Neural cell (in vitro differentiated cells): Measurements from ENCODE around the gene PTPRN2. TPM values are rescaled to one million over a fixed set of nuclear protein-coding genes. Genes with fewer than 3 reads are reported as not detected.

Experiments used
- H2AFZ ChIP-seq: fragments of 200-600, 300-800 bp; sonication (generic), shearing (Covaris generic); 2 replicates; pipeline ENCODE4 v1.6.0; 2014; ENCODE audit warnings: low read depth, mild to moderate bottlenecking, antibody characterized with exemption, low read length, moderate library complexity
- H3F3A ChIP-seq: fragments of 200-600 bp; shearing (Covaris generic); 2 replicates; pipeline ENCODE4 v1.6.1; 2016; ENCODE audit warnings: mild to moderate bottlenecking, moderate library complexity, mixed read lengths, antibody characterized with exemption, low read length; ENCODE audit not compliant: insufficient read depth, poor library complexity, severe bottlenecking
- H3K27ac ChIP-seq: fragments of 200-600, 300-800 bp; sonication (generic), shearing (Covaris generic); 2 replicates; pipeline ENCODE4 v1.5.1; 2014; ENCODE audit warnings: mild to moderate bottlenecking, low read length, moderate library complexity
- H3K27me3 ChIP-seq: fragments of 300-800, 200-600 bp; sonication (generic), shearing (Covaris generic); 2 replicates; pipeline ENCODE4 v1.6.0; 2014; ENCODE audit warnings: mild to moderate bottlenecking, low read depth, low read length, moderate library complexity; ENCODE audit not compliant: insufficient read depth
- H3K36me3 ChIP-seq: fragments of 300-800, 200-600 bp; sonication (generic), shearing (Covaris generic); 2 replicates; pipeline ENCODE4 v1.5.1; 2014; ENCODE audit warnings: mild to moderate bottlenecking, antibody characterized with exemption, low read length, moderate library complexity; ENCODE audit not compliant: insufficient read depth
- H3K4me2 ChIP-seq: fragments of 300-800, 200-600 bp; sonication (generic), shearing (Covaris generic); 2 replicates; pipeline ENCODE4 v1.6.0; 2014; ENCODE audit warnings: mild to moderate bottlenecking, low read length
- H3K4me3 ChIP-seq: fragments of 300-800, 200-600 bp; sonication (generic), shearing (Covaris generic); 2 replicates; pipeline ENCODE4 v1.5.1; 2014; ENCODE audit warnings: mild to moderate bottlenecking, low read length, moderate library complexity
- H3K79me2 ChIP-seq: fragments of 200-600 bp; shearing (Covaris generic); replicated peaks from 2 replicates; pipeline ENCODE4 v1.6.0; 2014; ENCODE audit warnings: mild to moderate bottlenecking, low read length, moderate library complexity; ENCODE audit not compliant: insufficient read depth
- H3K9ac ChIP-seq: fragments of 300-800, 200-600 bp; sonication (generic), shearing (Covaris generic); 2 replicates; pipeline ENCODE4 v1.6.1; 2016; ENCODE audit warnings: mild to moderate bottlenecking, low read length, mixed read lengths
- H3K9me2 ChIP-seq: fragments of 200-600 bp; shearing (Covaris generic); 2 replicates; pipeline ENCODE4 v1.6.1; 2016; ENCODE audit warnings: mild to moderate bottlenecking, low read length, mixed read lengths; ENCODE audit not compliant: insufficient read depth
- H3K9me3 ChIP-seq: fragments of 200-600, 300-800 bp; sonication (generic), shearing (Covaris generic); 2 replicates; pipeline ENCODE4 v1.6.1; 2016; ENCODE audit warnings: mild to moderate bottlenecking, mixed run types, low read length, moderate library complexity, mixed read lengths
- H4K20me1 ChIP-seq: fragments of 200-600 bp; shearing (Covaris generic); 2 replicates; pipeline ENCODE4 v1.6.1; 2016; ENCODE audit warnings: mild to moderate bottlenecking, mixed run types; ENCODE audit not compliant: insufficient read depth
- CTCF ChIP-seq: fragments of 450-650 bp; IDR thresholded peaks from 2 replicates; pipeline ENCODE4 v1.5.1; 2014; ENCODE audit warnings: antibody characterized with exemption, mild to moderate bottlenecking, moderate library complexity; ENCODE audit not compliant: poor library complexity, severe bottlenecking
- EP300 ChIP-seq: fragments of 450-650 bp; conservative IDR thresholded peaks from 2 replicates; pipeline ENCODE4 v1.6.1; 2014; ENCODE audit warnings: antibody characterized with exemption, mild to moderate bottlenecking, moderate library complexity; ENCODE audit not compliant: poor library complexity, severe bottlenecking
- EZH2 ChIP-seq: fragments of 200-600, 300-800 bp; shearing (Covaris generic), sonication (generic); IDR thresholded peaks from 2 replicates; pipeline ENCODE4 v1.6.1; 2014; ENCODE audit warnings: antibody characterized with exemption, low read length, borderline replicate concordance, mild to moderate bottlenecking; ENCODE audit not compliant: insufficient read depth, poor library complexity, severe bottlenecking
- MXI1 ChIP-seq: fragments of 450-650 bp; conservative IDR thresholded peaks from 2 replicates; pipeline ENCODE4 v1.6.1; 2014; ENCODE audit warnings: antibody characterized with exemption, mild to moderate bottlenecking; ENCODE audit not compliant: poor library complexity, severe bottlenecking
- POLR2AphosphoS5 ChIP-seq: IDR thresholded peaks from 2 replicates; pipeline ENCODE4 v1.6.1; 2012
- RAD21 ChIP-seq: fragments of 450-650 bp; conservative IDR thresholded peaks from 2 replicates; pipeline ENCODE4 v1.6.1; 2014; ENCODE audit warnings: antibody characterized with exemption, mild to moderate bottlenecking, moderate library complexity
- REST ChIP-seq: IDR thresholded peaks from 2 replicates; pipeline ENCODE4 v1.6.1; 2012; ENCODE audit warnings: borderline replicate concordance
- SMC3 ChIP-seq: fragments of 450-650 bp; conservative IDR thresholded peaks from 2 replicates; pipeline ENCODE4 v1.6.1; 2014; ENCODE audit warnings: antibody characterized with exemption, mild to moderate bottlenecking, moderate library complexity; ENCODE audit not compliant: poor library complexity
- TAF1 ChIP-seq: IDR thresholded peaks from 2 replicates; pipeline ENCODE4 v1.6.1; 2012; ENCODE audit warnings: low read depth
- polyA plus RNA-seq: library from polyadenylated mRNA; depleted of rRNA; stranded (reverse); fragments of >200 nt; gene quantifications from 2 replicates; pipeline ENCODE4 v1.2.3, GENCODE V29; 2014

The PTPRN2 gene
- polyA plus RNA-seq, 1 donor from 2014 or later = 31.0 TPM

- no peaks in the 10 kb centered on the region for H3K27me3 ChIP-seq
- TF ChIP-seq MXI1 = no peak
- TF ChIP-seq EZH2 = no peak
- TF ChIP-seq REST = no peak
- TF ChIP-seq TAF1 = no peak
- TF ChIP-seq SMC3 = no peak
- no peak for TF ChIP-seq RAD21
- TF ChIP-seq CTCF = no peak
- TF ChIP-seq POLR2AphosphoS5 = no peak
- no peak for TF ChIP-seq EP300
- H3K36me3 ChIP-seq = no peaks in the 10 kb centered on the region
- H3K9me3 ChIP-seq = no peaks in the 10 kb centered on the region
- no peaks in the 10 kb centered on the region for H4K20me1 ChIP-seq
- H3K79me2 ChIP-seq = no peaks in the 10 kb centered on the region
- H2AFZ ChIP-seq = no peak overlapping the region
- H3K27ac ChIP-seq = no peak overlapping the region
- H3K4me2 ChIP-seq = no peak overlapping the region
- H3K9me2 ChIP-seq = no peaks in the 10 kb centered on the region
- no peak overlapping the region for H3K4me3 ChIP-seq
- H3K9ac ChIP-seq = no peak overlapping the region
- H3F3A ChIP-seq = no peaks in the 10 kb centered on the region
These were observed 105.1 kb downstream of the PTPRN2 start for GRCh38 chr7:158482480-158482879.

GRCh38 chr7:158479664-158480025, 108.0 kb downstream of the PTPRN2 start:
- H4K20me1 ChIP-seq = no peaks in the 10 kb centered on the region
- H3K79me2 ChIP-seq = no peaks in the 10 kb centered on the region
- no peaks in the 10 kb centered on the region for H3K9me2 ChIP-seq
- no peak overlapping the region for H2AFZ ChIP-seq
- peak overlapping the region; percentile 31 for H3K4me3 ChIP-seq
- no peaks in the 10 kb centered on the region for H3K36me3 ChIP-seq
- H3K27ac ChIP-seq = peak overlapping the region; percentile 47
- H3K27me3 ChIP-seq = no peaks in the 10 kb centered on the region
- H3F3A ChIP-seq = no peaks in the 10 kb centered on the region
- no peak overlapping the region for H3K9ac ChIP-seq
- no peaks in the 10 kb centered on the region for H3K9me3 ChIP-seq
- no peak overlapping the region for H3K4me2 ChIP-seq
- TF ChIP-seq REST (no peak), MXI1 (no peak), TAF1 (no peak), POLR2AphosphoS5 (no peak), EP300 (no peak), RAD21 (no peak)
